Measurements from ENCODE around the gene GUCY1B1.

Gene GUCY1B1

DNA sequence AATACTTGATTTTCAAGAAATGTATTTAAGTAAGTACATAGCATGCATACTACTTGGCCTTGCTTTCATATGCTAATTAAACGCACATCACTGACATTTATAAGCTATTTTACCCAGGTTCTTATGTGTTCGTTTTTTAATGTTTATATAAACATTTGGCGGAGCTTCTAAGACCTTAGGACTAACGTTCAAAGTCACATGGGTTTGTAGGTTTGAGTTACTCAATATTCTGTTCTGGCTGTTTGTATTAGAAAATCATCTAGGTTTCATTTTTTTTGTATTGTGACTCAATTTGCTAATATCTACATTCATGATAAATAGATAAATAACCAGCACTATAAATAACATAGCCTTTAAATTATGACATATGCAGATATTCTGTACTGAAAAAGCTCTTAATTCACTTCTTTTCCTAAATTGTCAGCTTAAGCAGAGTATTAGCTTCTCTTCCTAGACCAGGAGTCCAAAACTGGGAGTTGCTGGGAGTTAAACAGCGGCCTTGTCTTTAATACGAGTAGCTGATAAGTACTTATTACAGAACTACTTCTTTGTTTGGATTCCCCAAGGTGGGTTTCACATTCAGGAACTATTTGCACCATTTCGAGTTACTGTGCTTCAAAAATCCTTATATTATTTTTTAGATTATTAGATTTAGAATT, 42.0 kb downstream of the GUCY1B1 start:
- no peak for DNase-seq

DNA sequence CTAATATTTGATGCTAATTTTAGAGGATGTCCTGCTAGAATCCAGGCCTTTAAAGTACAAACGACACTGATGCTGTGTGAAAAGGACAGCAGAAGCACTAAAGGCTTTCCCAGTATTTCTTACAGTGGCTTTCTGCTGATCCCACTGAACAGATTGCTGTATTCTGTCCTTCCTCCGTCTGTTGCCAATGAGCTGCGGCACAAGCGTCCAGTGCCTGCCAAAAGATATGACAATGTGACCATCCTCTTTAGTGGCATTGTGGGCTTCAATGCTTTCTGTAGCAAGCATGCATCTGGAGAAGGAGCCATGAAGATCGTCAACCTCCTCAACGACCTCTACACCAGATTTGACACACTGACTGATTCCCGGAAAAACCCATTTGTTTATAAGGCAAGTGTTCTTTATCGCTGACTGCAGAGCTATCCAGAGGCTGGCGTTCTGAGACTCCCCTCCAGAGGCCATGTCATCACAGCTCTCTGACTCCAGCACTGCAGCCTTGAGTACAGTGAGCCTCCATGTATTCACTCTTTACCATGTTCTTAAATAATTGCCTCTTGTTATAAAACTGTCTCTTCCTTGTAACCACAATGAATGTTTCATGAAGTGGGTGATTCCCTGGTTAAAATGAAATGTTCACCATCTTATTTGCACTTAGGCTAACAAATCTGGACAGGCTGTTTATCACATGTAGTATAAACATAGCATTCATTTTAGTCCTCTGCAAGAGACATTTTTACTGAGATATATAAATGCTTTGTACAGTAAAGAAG, 43.6 kb downstream of the GUCY1B1 start:
- no peak for DNase-seq

DNA sequence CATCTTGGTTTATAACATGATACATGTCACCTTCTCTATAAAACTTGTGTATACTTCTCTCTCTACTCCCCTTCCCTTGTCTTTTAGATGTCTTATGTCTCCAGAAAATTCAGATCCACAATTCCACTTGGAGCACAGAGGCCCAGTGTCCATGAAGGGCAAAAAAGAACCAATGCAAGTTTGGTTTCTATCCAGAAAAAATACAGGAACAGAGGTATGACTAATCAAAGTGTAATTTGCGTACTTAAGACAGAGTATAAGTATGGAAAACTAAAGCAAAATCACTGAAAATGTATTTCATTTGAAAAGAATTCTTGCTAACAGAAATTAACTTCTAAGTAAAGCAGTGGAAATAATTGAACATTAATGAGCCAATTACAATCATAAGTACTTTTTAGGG, 46.2 kb downstream of the GUCY1B1 start:
- DNase-seq: no peak

DNA sequence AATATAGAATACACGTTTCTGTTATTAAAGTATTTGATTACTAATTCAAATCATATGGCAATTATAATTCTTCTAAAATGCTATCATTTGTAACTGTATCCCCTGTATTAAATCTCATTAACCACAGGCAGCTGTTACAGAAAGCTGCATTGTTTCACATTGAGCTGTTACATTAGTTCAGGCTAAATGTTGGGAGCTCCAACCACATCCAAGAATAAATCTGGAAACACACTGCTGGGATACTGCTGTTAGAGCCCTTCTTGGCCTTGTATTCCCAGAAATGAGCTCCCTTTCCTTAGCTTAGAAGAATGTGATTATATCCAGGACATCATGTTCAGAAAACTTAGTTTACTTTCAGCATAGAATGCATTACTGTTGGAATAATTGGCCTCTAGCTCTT, 48.2 kb downstream of the GUCY1B1 start:
- DNase-seq: no peak

DNA sequence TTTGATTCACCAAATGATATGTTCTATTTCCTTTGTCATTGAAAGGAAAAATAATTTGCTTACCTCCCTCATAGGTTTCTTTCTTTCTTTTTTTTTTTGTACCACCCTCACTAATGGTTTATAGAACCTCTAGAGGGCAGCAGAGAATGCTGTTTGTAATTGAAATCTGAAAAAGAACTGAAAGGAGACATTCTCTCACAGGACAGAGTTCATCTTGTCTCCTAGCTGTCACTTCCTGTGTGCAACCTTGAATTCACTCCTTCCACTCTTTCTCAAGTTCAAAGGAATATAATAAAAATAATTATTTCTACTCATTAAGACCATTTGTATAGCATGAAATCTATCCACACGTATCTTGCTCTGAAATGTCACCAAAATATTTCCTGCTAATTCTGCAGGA, 51.0 kb downstream of the GUCY1B1 start:
- DNase-seq: no peak

DNA sequence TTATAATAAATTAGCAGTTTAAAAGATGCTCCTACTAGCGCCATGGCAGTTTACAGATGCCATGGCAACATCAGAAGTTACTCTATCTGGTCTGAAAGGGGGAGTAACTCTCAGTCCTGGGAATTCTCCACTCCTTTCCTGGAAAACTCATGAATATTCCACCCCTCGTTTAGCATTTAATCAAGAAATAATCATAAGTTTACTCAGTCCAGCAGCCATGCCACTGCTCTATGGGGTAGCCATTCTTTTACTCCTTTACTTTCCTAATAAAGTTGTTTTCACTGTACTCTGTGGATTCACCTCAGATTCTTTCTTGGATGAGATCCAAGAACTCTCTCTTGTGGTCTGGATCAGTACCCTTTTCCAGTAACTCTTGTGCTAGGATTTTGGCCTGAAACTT, 52.3 kb downstream of the GUCY1B1 start:
- DNase-seq: no peak

DNA sequence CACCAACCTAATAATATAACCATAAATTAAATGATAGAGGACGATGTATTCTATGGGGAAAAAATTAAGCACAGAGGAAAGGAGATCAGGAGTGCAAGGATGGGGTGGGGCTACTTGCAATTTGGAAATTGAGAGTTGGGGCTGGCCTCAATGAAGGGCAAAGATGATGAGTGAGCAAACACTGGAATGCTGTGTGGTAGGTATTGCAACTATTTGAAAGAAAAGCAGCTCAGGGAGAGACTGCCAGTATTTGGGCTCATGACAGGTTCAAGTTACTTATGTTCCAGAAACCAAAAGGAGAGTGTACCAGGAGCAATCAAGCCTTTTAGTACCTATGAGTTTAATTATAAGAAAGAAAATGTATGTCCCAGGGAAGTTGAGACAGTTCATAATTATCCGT, 59.8 kb downstream of the GUCY1B1 start:
- DNase-seq: no peak

DNA sequence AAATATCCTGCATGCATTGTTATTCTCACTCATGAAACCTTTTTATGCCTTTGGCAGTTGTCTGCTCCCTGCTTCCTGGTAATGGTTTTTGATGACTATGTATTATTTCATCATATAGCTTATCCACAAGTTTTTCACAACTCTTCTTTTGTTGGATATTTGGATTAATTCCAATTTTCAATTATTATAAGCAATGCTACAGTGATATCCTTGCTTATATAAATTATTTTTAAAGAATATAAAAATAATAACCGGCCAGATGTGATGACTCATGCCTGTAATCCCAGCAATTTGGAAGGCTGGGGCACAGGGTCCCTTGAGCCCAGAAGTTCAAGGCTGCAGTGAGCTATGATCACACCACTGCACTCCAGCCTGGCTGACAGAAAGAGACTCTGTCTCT, 60.2 kb downstream of the GUCY1B1 start:
- DNase-seq: no peak

DNA sequence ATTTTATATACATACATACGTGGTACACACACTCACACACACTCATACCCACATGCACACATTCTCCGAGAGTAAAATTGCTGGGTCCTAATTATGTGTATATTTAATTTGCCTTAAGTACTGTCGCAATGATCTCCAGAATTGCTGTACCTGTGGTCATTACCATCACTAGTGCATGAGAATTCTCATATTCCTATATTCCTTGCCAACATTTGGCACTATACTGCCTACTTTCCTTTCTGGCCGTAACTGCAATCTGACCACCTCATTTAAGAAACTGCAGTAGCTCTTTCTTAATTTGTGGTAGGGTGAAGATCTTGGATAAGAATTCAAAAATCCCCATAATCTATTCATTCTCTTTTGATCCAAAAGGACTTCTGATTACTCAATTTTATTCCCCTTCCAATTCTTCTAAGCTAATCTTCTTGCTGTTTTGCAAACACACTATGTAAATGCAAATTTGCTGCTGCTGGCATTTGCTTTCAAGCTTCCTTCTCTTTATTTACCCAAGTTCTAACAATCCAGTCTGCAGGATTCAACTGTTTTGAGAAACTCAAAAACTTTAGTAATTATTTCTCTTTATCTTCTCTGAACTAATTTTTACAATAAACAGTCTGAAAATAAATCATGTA, 62.2 kb downstream of the GUCY1B1 start:
- no peak for DNase-seq

DNA sequence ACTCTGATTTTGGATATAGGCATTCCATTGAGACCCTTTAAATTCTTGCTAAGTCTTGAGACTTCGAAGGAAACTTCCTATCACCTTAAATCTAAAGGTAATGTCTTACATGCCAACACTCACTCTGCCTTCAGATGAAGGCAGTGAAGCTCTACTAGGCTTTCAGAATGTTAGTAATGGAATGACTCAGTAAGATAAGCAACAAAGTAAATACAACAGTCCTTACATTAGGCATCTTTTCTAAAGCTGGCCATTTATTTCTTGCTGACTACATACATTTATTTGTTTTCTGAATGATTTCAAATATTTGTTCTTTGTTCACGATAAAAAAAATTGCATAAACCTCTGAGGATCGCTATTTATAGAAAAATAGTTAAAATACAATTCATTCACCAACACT, 63.8 kb downstream of the GUCY1B1 start:
- DNase-seq: no peak

DNA sequence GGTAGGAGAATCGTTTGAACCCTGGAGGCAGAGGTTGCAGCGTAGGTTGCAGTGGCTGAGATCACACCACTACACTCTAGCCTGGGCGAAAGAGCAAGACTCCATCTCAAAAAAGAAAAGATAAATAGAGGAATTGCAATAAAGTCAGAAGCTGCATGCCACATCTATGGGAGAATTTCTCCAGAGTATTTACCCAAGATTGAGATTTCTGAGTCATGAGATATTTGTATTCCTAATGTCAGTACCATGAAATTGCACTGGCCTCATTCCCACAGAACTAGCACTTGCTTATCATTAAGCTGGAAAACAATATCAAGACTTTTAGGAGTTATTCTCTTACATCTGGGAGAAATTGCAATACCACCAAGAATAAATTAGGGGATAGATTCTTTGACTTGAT, 69.8 kb downstream of the GUCY1B1 start:
- DNase-seq: no peak

DNA sequence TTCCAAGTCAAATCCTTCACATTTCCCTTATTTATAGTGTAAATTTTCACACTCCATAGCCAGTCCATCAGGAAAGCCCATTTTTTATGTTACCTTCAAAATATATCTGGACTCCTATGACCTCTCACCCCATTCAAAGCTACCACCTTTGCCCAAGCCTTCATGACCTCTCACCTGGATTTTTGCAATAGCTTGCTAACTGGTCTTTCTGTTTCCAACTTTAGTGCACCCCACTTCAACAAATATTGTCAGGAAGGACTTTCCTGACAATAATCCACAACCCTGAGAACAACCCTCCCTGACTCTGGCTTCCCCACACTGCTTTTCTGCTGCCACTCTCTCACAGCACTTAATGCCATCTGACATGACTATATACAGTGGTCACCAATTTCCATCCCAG, 73.8 kb downstream of the GUCY1B1 start:
- no peak for DNase-seq

DNA sequence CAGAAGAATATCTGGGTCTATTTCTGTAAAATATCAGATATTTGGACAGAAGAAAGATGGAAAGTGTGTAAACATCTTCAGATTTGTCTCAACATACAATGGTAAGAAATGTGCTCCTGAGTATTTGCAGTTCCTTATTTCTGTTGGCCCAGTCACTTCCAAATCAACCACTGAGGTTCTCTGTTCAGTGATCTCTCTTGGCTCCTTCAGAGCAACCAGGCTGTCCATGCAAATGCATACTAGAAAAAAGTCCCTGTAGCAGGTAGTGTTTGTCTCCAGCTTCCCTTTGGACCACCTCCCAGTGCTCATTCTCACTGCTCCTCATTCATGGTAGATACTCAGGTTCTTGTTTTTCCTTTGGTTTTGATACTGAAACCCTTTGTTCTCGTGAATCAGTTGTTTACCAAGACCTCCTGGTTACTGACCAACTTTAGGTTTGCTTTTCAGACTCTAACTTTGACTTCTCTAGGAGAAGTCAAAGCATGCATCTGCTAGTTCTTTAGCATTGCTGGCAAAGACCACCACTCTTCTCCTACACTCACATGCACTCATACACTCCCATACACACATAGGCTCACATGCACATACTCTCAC, 78.5 kb downstream of the GUCY1B1 start:
- DNase-seq: no peak

DNA sequence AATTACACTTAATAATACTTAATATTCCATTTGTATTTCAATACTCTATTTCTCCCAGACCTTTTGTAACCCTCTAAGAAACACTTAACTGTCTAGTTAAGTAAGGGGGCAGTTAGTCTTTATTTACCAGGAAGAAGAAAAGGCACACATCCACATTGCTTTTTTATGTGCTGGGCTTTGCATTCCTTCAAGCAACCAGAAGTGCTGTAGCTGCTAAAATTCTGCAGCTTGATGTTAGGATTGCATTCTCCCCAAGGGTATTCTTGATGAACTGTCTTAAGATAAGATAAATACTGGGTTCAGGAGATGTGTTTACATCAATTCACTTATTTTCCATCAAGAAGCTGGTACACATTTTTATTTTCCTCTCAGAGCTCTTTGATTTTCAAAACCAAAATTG, 83.3 kb downstream of the GUCY1B1 start:
- DNase-seq: no peak

DNA sequence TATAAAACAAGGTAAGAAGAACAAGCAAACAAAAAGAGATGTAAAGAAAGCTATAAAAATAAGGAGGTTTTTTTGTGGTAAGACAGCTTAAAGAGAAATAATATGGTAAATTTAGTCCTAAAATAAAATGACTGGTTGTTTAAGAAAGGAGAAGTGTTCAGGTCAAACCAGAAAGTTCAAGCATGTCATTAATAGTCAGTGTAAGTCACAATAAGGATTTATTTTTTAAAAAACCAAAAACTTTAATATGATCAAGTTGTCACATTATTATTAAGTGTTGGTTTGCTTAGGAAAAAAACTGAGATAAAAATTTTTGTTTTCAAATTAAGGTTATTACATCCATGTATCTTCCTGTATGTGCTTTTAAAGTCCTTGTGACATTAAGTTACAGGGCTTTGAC, 88.1 kb downstream of the GUCY1B1 start:
- no peak for DNase-seq

DNA sequence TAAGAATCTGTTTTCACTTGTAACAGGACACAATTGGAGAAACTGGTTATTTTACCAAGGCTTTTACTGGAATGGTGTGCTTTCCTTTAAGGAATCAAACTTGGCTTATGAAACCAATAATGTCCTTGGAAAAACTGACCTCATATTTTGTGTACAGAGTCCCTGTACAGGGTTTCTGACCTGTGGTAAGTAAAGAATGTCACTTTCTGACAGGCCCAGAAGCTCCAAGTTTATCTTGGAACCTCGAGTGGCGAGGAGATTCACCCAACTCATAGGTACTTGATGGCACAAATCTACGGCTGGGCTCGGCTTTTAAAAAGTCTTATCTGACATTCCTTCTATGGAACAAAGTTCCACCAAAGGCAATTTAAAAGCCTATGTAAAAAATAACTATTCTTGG, 90.2 kb downstream of the GUCY1B1 start:
- no peak for DNase-seq

DNA sequence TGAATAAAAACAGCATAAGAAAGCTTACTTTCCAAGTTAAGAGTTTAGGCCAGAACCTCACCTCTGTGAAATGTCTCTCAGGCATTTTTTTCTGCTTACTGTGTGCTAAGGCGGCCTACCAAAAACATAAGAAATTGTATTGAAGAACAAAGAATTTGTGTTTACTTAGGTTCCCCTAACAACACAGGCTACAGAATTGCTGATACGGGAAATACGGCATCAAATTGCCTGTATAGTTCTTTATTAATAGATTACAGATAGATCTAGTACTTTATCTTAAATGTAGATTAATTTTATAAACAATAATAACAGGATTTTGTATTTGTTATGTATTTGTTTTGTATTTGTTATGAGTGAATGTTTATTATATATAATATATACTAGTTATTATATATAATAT, 94.4 kb downstream of the GUCY1B1 start:
- DNase-seq: no peak

DNA sequence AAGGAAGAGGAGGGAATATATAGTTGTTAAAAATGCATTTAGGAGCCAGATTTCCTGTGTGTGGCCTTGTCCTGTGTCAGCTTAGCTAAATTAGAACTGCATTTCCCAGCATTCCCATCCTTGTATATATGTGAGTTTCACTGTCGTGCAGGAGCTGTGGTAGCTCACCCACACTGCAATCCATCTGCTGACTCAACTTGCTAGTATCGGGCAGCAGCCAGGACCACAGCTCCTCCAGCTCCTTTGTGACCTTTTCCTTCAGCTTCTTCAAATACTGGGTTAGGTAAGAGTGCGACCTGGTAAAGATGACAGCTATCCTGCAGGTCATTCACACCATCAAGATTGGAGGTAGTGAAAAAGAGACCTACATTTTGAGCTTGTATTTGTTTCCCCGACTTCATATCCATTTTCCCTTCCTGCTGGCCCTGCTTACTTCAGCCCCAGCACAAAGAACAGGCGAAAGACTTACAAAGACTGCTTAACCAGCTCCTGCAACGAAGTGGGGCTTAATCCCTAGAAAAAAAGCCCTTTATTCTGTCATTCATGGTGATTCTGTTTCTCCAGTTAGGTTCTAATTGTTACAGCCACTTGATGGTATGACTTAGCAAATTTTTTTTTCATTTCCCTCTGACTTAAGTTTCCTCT, 95.9 kb downstream of the GUCY1B1 start:
- DNase-seq: no peak

DNA sequence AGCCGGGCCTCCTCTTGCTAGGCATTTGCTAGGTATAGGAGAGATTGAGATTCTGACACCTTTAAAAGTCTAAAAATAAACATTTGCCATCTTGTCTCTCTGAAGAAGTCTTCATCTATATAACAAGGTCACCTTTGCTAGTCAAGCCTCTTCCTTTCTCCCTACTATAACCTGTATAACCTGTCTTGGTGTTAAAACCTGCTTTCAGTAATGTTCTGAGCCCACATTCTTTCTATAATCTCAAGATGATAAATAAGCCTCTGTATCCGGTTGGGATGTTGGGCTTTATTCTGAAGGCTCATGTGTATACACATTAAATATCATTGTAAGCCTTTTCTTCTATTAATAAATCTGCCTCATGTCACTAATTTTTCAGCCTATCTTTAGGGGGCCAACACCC, 97.1 kb downstream of the GUCY1B1 start:
- DNase-seq: no peak

Data from DMS79 treated with DMSO at 0.1 percent for 48 hours (cell line).